Gastrocnemius medialis (tissue), 4 donors: ENCODE measurements around the gene SBNO1.

Experiments used
- CTCF ChIP-seq, 5 experiments: fragments of 450-650 bp in 3 of 5; fragments of 200-600 bp in 2 of 5; sonication (generic) in 2 of 5; IDR thresholded peaks in 4 of 5; conservative IDR thresholded peaks in 1 of 5; 1 replicate in 4 of 5; 2 replicates in 1 of 5; pipeline ENCODE4 v1.5.1; 2016 to 2019; ENCODE audit warnings: antibody characterized with exemption in 5 of 5, mild to moderate bottlenecking in 3 of 5, moderate library complexity in 3 of 5
- POLR2A ChIP-seq, 2 donors: fragments of 450-650 bp; IDR thresholded peaks; one replicate each; pipeline ENCODE4 v1.6.1; 2017; ENCODE audit warnings: antibody characterized with exemption in 2 of 2, mild to moderate bottlenecking in 2 of 2, moderate library complexity in 2 of 2

DNA sequence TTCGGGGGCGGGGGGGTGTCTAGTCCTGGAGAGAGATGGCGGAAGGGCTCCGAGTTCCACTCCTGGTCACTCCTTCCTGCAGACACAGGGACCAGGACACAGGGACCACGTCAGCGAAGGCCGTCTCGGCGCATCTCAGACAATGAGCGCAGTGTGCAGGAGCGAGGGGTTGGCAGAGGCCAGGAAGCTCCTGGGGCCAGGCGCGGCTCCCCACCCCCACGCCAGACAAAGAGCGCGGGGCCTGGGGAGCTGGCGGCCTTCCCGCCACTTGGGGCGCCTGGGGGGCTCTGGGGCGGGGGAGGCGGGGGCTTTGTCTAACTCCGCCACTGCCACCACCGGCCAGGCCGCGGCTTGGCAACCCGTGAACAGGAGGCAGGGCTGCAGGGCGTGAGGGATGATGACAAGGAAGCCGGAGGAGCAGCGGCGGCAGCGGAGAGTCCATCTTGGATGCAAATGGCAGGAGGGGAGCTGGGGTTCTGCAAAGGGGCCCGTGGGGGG lies 95.2 kb downstream of the SBNO1 start:
- TF ChIP-seq CTCF (IDR thresholded peaks at IDR 0.05 in 4 of 5, conservative IDR thresholded peaks at IDR 0.05 in 1 of 5) (no peak), POLR2A (IDR thresholded peaks at IDR 0.05) (no peak)
